HG03066 (cell line): ENCODE results near the gene XIRP2.
"Not testable (repeated sequence)": the region's sequence is repeated elsewhere in the genome, so short reads cannot be mapped to it uniquely, and the experiment has no call there.

Source experiments
- ATAC-seq: cut with Tn5 transposase; IDR thresholded peaks from one replicate; pipeline ENCODE4 v1.9.1; 2021; ENCODE audit warnings: low read depth; ENCODE audit not compliant: unreplicated experiment

Gene XIRP2

GRCh38 chr2:167187978-167188967 lies 300.0 kb downstream of the XIRP2 start:
- no peak for ATAC-seq

- no peak for ATAC-seq
Observed at GRCh38 chr2:167190053-167190452, 301.8 kb downstream of the XIRP2 start.

- ATAC-seq: no peak
Observed at GRCh38 chr2:167191588-167191987, 303.3 kb downstream of the XIRP2 start.

- no peak for ATAC-seq
Observed at GRCh38 chr2:167192833-167193232, 304.6 kb downstream of the XIRP2 start.

- ATAC-seq: no peak
Observed at GRCh38 chr2:167196461-167197252, 308.4 kb downstream of the XIRP2 start.

- ATAC-seq: no peak
Observed at GRCh38 chr2:167198009-167198408, 309.7 kb downstream of the XIRP2 start.

GRCh38 chr2:167198576-167198975 lies 310.3 kb downstream of the XIRP2 start:
- ATAC-seq: no peak

- no peak for ATAC-seq
Observed at GRCh38 chr2:167200019-167200418, 311.7 kb downstream of the XIRP2 start.

- ATAC-seq: no peak
Observed at GRCh38 chr2:167209784-167210183, 321.5 kb downstream of the XIRP2 start.

- peak; percentile 80 for ATAC-seq
Observed at GRCh38 chr2:167212014-167212648, 323.9 kb downstream of the XIRP2 start.

GRCh38 chr2:167215595-167215994 lies 327.3 kb downstream of the XIRP2 start:
- no peak for ATAC-seq

GRCh38 chr2:167237478-167237877 lies 349.2 kb downstream of the XIRP2 start:
- no peak for ATAC-seq

GRCh38 chr2:167240671-167241070 lies 352.4 kb downstream of the XIRP2 start:
- no peak for ATAC-seq

GRCh38 chr2:167249197-167249596 lies 360.9 kb downstream of the XIRP2 start:
- no peak for ATAC-seq

GRCh38 chr2:167253025-167253424 lies 364.7 kb downstream of the XIRP2 start:
- ATAC-seq: no peak

GRCh38 chr2:167254721-167255120 lies 366.4 kb downstream of the XIRP2 start:
- no peak for ATAC-seq

GRCh38 chr2:167258712-167259111 lies 370.4 kb downstream of the XIRP2 start:
- no peak for ATAC-seq

- no peak for ATAC-seq
Observed at GRCh38 chr2:167264380-167264779, 376.1 kb downstream of the XIRP2 start.

- ATAC-seq: no peak
Observed at GRCh38 chr2:167265004-167265403, 376.7 kb downstream of the XIRP2 start.

GRCh38 chr2:167265722-167266121 lies 377.4 kb downstream of the XIRP2 start:
- no peak for ATAC-seq

GRCh38 chr2:167268245-167268644 lies 380.0 kb downstream of the XIRP2 start:
- not testable (repeated sequence) for ATAC-seq
